GM19035 (cell line): ENCODE measurements around the gene ZDHHC11B.
"Not testable (repeated sequence)": the region's sequence is repeated elsewhere in the genome, so short reads cannot be mapped to it uniquely, and the experiment has no call there.

ENCODE experiments used
- ATAC-seq: cut with Tn5 transposase; IDR thresholded peaks from one replicate; pipeline ENCODE4 v1.9.1; 2021; ENCODE audit not compliant: unreplicated experiment

ZDHHC11B gene

GRCh38 chr5:691049-691448 is 93.5 kb downstream of the ZDHHC11B start:
- ATAC-seq, result not testable (repeated sequence)

- not testable (repeated sequence) for ATAC-seq
Measured at GRCh38 chr5:690293-690692, 94.2 kb downstream of the ZDHHC11B start.

GRCh38 chr5:688348-689010 is 96.0 kb downstream of the ZDHHC11B start:
- not testable (repeated sequence) for ATAC-seq

GRCh38 chr5:686936-687335 is 97.6 kb downstream of the ZDHHC11B start:
- not testable (repeated sequence) for ATAC-seq

GRCh38 chr5:686172-686523 is 98.4 kb downstream of the ZDHHC11B start:
- not testable (repeated sequence) for ATAC-seq

- no peak for ATAC-seq
Measured at GRCh38 chr5:685262-686171, 99.0 kb downstream of the ZDHHC11B start.

- no peak for ATAC-seq
Measured at GRCh38 chr5:684751-685216, 99.7 kb downstream of the ZDHHC11B start.

GRCh38 chr5:683551-684481 is 100.7 kb downstream of the ZDHHC11B start:
- ATAC-seq, result no peak

GRCh38 chr5:682651-683358 is 101.7 kb downstream of the ZDHHC11B start:
- not testable (repeated sequence) for ATAC-seq

- not testable (repeated sequence) for ATAC-seq
Measured at GRCh38 chr5:682216-682615, 102.3 kb downstream of the ZDHHC11B start.

GRCh38 chr5:681317-682191 is 103.0 kb downstream of the ZDHHC11B start:
- not testable (repeated sequence) for ATAC-seq

GRCh38 chr5:680836-681235 is 103.7 kb downstream of the ZDHHC11B start:
- ATAC-seq, result not testable (repeated sequence)

GRCh38 chr5:680118-680795 is 104.3 kb downstream of the ZDHHC11B start:
- ATAC-seq, result not testable (repeated sequence)

- not testable (repeated sequence) for ATAC-seq
Measured at GRCh38 chr5:679166-679895, 105.2 kb downstream of the ZDHHC11B start.

GRCh38 chr5:678521-678920 is 106.0 kb downstream of the ZDHHC11B start:
- not testable (repeated sequence) for ATAC-seq

- ATAC-seq, result no peak
Measured at GRCh38 chr5:677131-678101, 107.1 kb downstream of the ZDHHC11B start.

GRCh38 chr5:676699-677076 is 107.8 kb downstream of the ZDHHC11B start:
- ATAC-seq, result no peak
